Natural killer cell (primary cell): Measurements from ENCODE around the gene TENT5A. TPM values are rescaled to one million over a fixed set of nuclear protein-coding genes. Genes with fewer than 3 reads are reported as not detected.

ENCODE experiments used
- ATAC-seq, 3 donors: fragments of 150-1000 bp in 2 of 3; fragments of 200-7000 bp in 1 of 3; cut with Tn5 transposase; 1 replicate in 1 of 3; 2 replicates in 2 of 3; pipeline ENCODE4 v1.10.0; 2021; ENCODE audit warnings: mild to moderate bottlenecking in 2 of 3, moderate library complexity in 2 of 3
- DNase-seq, 2 donors: peaks; one replicate each; pipeline versions ENCODE4 v3.0.0 to v3.0.0-alpha.2; 2013 to 2021; ENCODE audit warnings: mixed read lengths in 1 of 2
- H3K27ac ChIP-seq: one replicate; pipeline ENCODE4 v1.5.1; 2013; ENCODE audit warnings: mild to moderate bottlenecking, low read length
- H3K27me3 ChIP-seq: one replicate; pipeline ENCODE4 v1.6.1; 2013; ENCODE audit warnings: low read length; ENCODE audit not compliant: control insufficient read depth, insufficient read depth
- H3K36me3 ChIP-seq: one replicate; pipeline ENCODE4 v1.6.1; 2013; ENCODE audit warnings: low read length; ENCODE audit not compliant: control insufficient read depth, insufficient read depth
- H3K4me1 ChIP-seq: one replicate; pipeline ENCODE4 v1.6.1; 2013; ENCODE audit warnings: low read length; ENCODE audit not compliant: control insufficient read depth, insufficient read depth
- H3K4me3 ChIP-seq: one replicate; pipeline ENCODE4 v1.5.1; 2013; ENCODE audit warnings: low read length
- H3K9me3 ChIP-seq: one replicate; pipeline ENCODE4 v1.6.1; 2013; ENCODE audit warnings: low read length; ENCODE audit not compliant: control insufficient read depth, insufficient read depth
- H3K27ac Mint-ChIP-seq, 2 donors: one replicate each; pipeline ENCODE4 v1.8.0; 2022; ENCODE audit warnings: mild to moderate bottlenecking in 2 of 2, mixed read lengths in 2 of 2, moderate library complexity in 1 of 2
- H3K27me3 Mint-ChIP-seq, 2 donors: one replicate each; pipeline ENCODE4 v1.8.0; 2022; ENCODE audit warnings: low read depth in 2 of 2, mixed read lengths in 2 of 2
- H3K36me3 Mint-ChIP-seq: one replicate; pipeline ENCODE4 v1.8.0; 2022; ENCODE audit warnings: mixed read lengths
- H3K4me1 Mint-ChIP-seq, 2 donors: one replicate each; pipeline ENCODE4 v1.8.0; 2022; ENCODE audit warnings: mixed read lengths in 2 of 2
- H3K4me3 Mint-ChIP-seq: one replicate; pipeline ENCODE4 v1.8.0; 2022; ENCODE audit warnings: mild to moderate bottlenecking, moderate library complexity, mixed read lengths
- H3K9me3 Mint-ChIP-seq, 2 donors: one replicate each; pipeline ENCODE4 v1.8.0; 2022; ENCODE audit warnings: mixed read lengths in 2 of 2
- WGBS: methylation state at CpG from one replicate; pipeline ENCODE4 v1.1.7; 2013; ENCODE audit warnings: missing lambda C conversion rate; ENCODE audit not compliant: insufficient coverage; 5-methylcytosine and 5-hydroxymethylcytosine counted together
- intact Hi-C: fragments of 100-400 bp; cut with micrococcal nuclease; formaldehyde crosslinking; loops from one replicate; pipeline ENCODE4 v1.14.2; 2022
- total RNA-seq, 4 donors: library from RNA; stranded (reverse); fragments of 120-200 nt in 1 of 4; gene quantifications; one replicate each; pipeline versions ENCODE4 v1.2.3 to v1.2.4, GENCODE V29; 2013 to 2022
- TF ChIP-seq, protein P1 (sequence below): fragments of 200-600 bp; IDR thresholded peaks from one replicate; pipeline ENCODE4 v1.8.0; 2022; ENCODE audit warnings: antibody characterized with exemption

TENT5A gene
- total RNA-seq, 3 donors from 2014 or later (not counting 1 experiment from before 2014, with no cell fraction given) = 22.9 to 23.8 (median 22.9) TPM

DNA sequence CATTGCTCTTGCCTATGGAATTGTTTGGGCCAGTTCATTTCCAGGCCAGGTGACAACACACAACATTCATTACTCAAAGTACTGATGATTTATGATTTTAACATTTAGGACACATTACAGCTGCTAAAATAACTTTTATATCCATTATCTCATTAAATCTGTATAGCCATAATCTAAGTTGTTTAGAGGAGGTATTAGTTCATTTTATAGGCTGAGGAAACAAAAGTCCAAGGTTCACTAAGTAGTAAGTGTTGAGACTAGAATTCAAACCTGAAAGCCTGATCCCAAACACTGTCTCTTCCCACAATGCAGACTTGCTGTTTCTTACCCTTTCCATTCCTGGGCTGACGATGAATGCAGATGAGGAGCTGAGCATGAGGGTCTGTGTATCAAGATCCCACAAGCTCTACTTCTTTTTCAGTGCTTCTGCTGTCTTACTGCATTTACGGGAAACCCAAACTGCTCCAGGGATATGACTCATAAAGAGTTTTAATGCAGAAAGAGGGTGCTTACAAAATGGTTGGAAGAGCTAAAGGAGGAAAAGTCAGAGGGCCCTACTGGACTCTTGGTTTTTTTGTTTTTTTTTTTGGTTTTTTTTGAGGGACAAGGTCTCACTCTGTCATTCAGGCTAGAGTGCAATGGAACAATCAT is 17.9 kb downstream of the TENT5A start:
- Mint-ChIP-seq H3K36me3 (no peaks in the 10 kb centered on the region), H3K9me3 (no peaks in the 10 kb centered on the region), H3K27me3 (no peaks in the 10 kb centered on the region), H3K4me3 (no peak overlapping the region), H3K4me1 (peaks cover 0 to 10% of the 10 kb centered on the region in 2 donors), H3K27ac (no peak overlapping the region)
- WGBS = 96% methylated on average over 2 of the region's 2 CpGs
- H3K27me3 ChIP-seq = no peaks in the 10 kb centered on the region
- TF ChIP-seq, protein P1, sequence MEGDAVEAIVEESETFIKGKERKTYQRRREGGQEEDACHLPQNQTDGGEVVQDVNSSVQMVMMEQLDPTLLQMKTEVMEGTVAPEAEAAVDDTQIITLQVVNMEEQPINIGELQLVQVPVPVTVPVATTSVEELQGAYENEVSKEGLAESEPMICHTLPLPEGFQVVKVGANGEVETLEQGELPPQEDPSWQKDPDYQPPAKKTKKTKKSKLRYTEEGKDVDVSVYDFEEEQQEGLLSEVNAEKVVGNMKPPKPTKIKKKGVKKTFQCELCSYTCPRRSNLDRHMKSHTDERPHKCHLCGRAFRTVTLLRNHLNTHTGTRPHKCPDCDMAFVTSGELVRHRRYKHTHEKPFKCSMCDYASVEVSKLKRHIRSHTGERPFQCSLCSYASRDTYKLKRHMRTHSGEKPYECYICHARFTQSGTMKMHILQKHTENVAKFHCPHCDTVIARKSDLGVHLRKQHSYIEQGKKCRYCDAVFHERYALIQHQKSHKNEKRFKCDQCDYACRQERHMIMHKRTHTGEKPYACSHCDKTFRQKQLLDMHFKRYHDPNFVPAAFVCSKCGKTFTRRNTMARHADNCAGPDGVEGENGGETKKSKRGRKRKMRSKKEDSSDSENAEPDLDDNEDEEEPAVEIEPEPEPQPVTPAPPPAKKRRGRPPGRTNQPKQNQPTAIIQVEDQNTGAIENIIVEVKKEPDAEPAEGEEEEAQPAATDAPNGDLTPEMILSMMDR = no peak
- intact Hi-C loops = no loop called here
- H3K4me1 ChIP-seq = no peaks in the 10 kb centered on the region
- H3K9me3 ChIP-seq = no peaks in the 10 kb centered on the region
- H3K27ac ChIP-seq = no peak overlapping the region
- ATAC-seq (no peak), DNase-seq (no peak)
- no peaks in the 10 kb centered on the region for H3K36me3 ChIP-seq
- no peak overlapping the region for H3K4me3 ChIP-seq

DNA sequence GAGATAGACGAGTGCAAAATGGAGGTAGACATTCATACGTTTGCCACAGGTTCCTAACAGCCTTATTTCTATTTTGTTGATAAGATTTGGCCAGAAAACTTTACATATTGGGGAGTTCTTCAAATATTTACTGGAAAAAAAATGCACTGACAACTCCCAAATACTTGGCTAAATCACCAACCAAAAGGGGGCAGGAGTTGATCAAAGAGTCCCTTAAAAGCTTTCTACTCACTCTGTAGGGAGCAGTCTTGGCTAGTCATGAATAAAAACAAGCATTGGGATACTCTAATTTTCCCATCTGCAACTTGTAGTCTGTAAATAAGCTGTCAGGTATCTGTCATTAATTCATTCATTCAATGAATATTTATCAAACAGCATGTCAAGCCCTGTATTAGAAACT is 18.4 kb downstream of the TENT5A start:
- intact Hi-C loops = no loop called here
- ATAC-seq = no peak
- Mint-ChIP-seq H3K36me3 (no peaks in the 10 kb centered on the region), H3K4me1 (peaks cover 0 to 10% of the 10 kb centered on the region in 2 donors), H3K4me3 (no peak overlapping the region), H3K9me3 (no peaks in the 10 kb centered on the region), H3K27ac (no peak overlapping the region), H3K27me3 (no peaks in the 10 kb centered on the region)
- Histone ChIP-seq H3K9me3 (no peaks in the 10 kb centered on the region), H3K4me3 (no peak overlapping the region), H3K36me3 (no peaks in the 10 kb centered on the region), H3K4me1 (no peaks in the 10 kb centered on the region), H3K27ac (no peak overlapping the region), H3K27me3 (no peaks in the 10 kb centered on the region)
- WGBS = 94% methylated on average over 2 of the region's 2 CpGs
- TF ChIP-seq, protein P1 = no peak
- DNase-seq = no peak

DNA sequence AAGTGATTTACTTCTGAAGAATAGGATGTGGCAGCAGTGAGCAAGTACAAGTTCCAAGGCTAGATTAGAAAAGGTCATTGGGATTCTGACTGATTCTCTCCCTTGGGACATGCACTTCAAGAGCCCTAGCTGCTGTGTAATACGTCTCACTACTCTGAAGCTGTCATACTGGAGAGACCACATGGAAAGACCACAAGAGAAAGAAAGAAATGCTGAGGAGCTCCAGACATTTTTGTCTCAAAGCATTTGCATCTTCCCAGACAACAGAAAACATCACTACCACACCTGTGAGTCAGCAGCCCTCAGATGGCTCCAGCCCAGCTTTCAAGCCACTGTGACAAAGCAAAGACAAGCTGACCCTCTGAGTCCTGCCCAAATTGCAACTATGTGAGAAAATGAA is 20.7 kb downstream of the TENT5A start:
- no peak overlapping the region for H3K4me3 ChIP-seq
- no peaks in the 10 kb centered on the region for H3K4me1 ChIP-seq
- DNase-seq (no peak), ATAC-seq (no peak)
- H3K9me3 ChIP-seq = no peaks in the 10 kb centered on the region
- H3K36me3 Mint-ChIP-seq = no peaks in the 10 kb centered on the region
- no peaks in the 10 kb centered on the region for H3K27me3 ChIP-seq
- no peak overlapping the region for H3K4me3 Mint-ChIP-seq
- no peak overlapping the region for H3K27ac ChIP-seq
- no peaks in the 10 kb centered on the region for H3K27me3 Mint-ChIP-seq
- TF ChIP-seq, protein P1 = no peak
- intact Hi-C loops = no loop called here
- H3K36me3 ChIP-seq = no peaks in the 10 kb centered on the region
- no peak overlapping the region for H3K27ac Mint-ChIP-seq
- H3K4me1 Mint-ChIP-seq = peaks cover 0 to 6% of the 10 kb centered on the region in 2 donors
- no peaks in the 10 kb centered on the region for H3K9me3 Mint-ChIP-seq
- WGBS = 77% methylated on average over 1 of the region's 1 CpG
